ENCODE results near the gene PARD3.

The PARD3 gene

GRCh38 chr10:34470307-34470706 lies 344.8 kb downstream of the PARD3 start:
- Histone ChIP-seq H3K9me2 (replicated peaks; ENCODE audit: low read depth, low read length) (no peaks in the 10 kb centered on the region), H2AFZ (ENCODE audit: low read length) (no peak overlapping the region), H3K4me1 (ENCODE audit: insufficient read depth, low read length, poor library complexity, severe bottlenecking) (no peaks in the 10 kb centered on the region), H3K27me3 (ENCODE audit: insufficient read depth, low read length, poor library complexity, severe bottlenecking) (no peaks in the 10 kb centered on the region), H3K9me3 (ENCODE audit: insufficient read depth, low read depth, low read length) (no peaks in the 10 kb centered on the region), H3F3A (ENCODE audit: low read depth) (no peaks in the 10 kb centered on the region), H3K4me2 (ENCODE audit: low read depth, low read length, poor library complexity, severe bottlenecking) (no peak overlapping the region), H4K20me1 (ENCODE audit: insufficient read depth, low read length, poor library complexity, severe bottlenecking) (no peaks in the 10 kb centered on the region), H3K4me3 (ENCODE audit: low read length, poor library complexity, severe bottlenecking) (no peak overlapping the region), H3K9ac (ENCODE audit: low read depth, low read length, poor library complexity, severe bottlenecking) (no peak overlapping the region), H3K36me3 (ENCODE audit: insufficient read depth, low read length) (peaks cover 12% of the 10 kb centered on the region; the same call in 1 of the 2 replicates), H3K79me2 (ENCODE audit: insufficient read depth, low read length) (no peaks in the 10 kb centered on the region)
- TF ChIP-seq EZH2phosphoT487 (IDR thresholded peaks at IDR 0.05; ENCODE audit: borderline replicate concordance) (no peak), CTCF (conservative IDR thresholded peaks at IDR 0.05; ENCODE audit: low read length) (no peak)

- Histone ChIP-seq H3K9ac (ENCODE audit: low read depth, low read length, poor library complexity, severe bottlenecking) (no peak overlapping the region), H3K4me3 (ENCODE audit: low read length, poor library complexity, severe bottlenecking) (no peak overlapping the region), H3F3A (ENCODE audit: low read depth) (no peaks in the 10 kb centered on the region), H3K79me2 (ENCODE audit: insufficient read depth, low read length) (no peaks in the 10 kb centered on the region), H3K36me3 (ENCODE audit: insufficient read depth, low read length) (peaks cover 12% of the 10 kb centered on the region; the same call in 1 of the 2 replicates), H2AFZ (ENCODE audit: low read length) (no peak overlapping the region), H4K20me1 (ENCODE audit: insufficient read depth, low read length, poor library complexity, severe bottlenecking) (no peaks in the 10 kb centered on the region), H3K27me3 (ENCODE audit: insufficient read depth, low read length, poor library complexity, severe bottlenecking) (no peaks in the 10 kb centered on the region), H3K4me2 (ENCODE audit: low read depth, low read length, poor library complexity, severe bottlenecking) (no peak overlapping the region), H3K4me1 (ENCODE audit: insufficient read depth, low read length, poor library complexity, severe bottlenecking) (no peaks in the 10 kb centered on the region), H3K9me2 (replicated peaks; ENCODE audit: low read depth, low read length) (no peaks in the 10 kb centered on the region), H3K9me3 (ENCODE audit: insufficient read depth, low read depth, low read length) (no peaks in the 10 kb centered on the region)
- no peak for TF ChIP-seq CTCF (conservative IDR thresholded peaks at IDR 0.05; ENCODE audit: low read length)
Observed at GRCh38 chr10:34469446-34469845, 345.6 kb downstream of the PARD3 start.

- Histone ChIP-seq H2AFZ (ENCODE audit: low read length) (no peak overlapping the region), H4K20me1 (ENCODE audit: insufficient read depth, low read length, poor library complexity, severe bottlenecking) (no peaks in the 10 kb centered on the region), H3K9me2 (replicated peaks; ENCODE audit: low read depth, low read length) (no peaks in the 10 kb centered on the region), H3K27me3 (ENCODE audit: insufficient read depth, low read length, poor library complexity, severe bottlenecking) (no peaks in the 10 kb centered on the region), H3K36me3 (ENCODE audit: insufficient read depth, low read length) (peaks cover 12% of the 10 kb centered on the region; the same call in 1 of the 2 replicates), H3K4me2 (ENCODE audit: low read depth, low read length, poor library complexity, severe bottlenecking) (no peak overlapping the region), H3K79me2 (ENCODE audit: insufficient read depth, low read length) (no peaks in the 10 kb centered on the region), H3K4me3 (ENCODE audit: low read length, poor library complexity, severe bottlenecking) (no peak overlapping the region), H3K9ac (ENCODE audit: low read depth, low read length, poor library complexity, severe bottlenecking) (no peak overlapping the region), H3F3A (ENCODE audit: low read depth) (no peaks in the 10 kb centered on the region), H3K4me1 (ENCODE audit: insufficient read depth, low read length, poor library complexity, severe bottlenecking) (no peaks in the 10 kb centered on the region), H3K9me3 (ENCODE audit: insufficient read depth, low read depth, low read length) (no peaks in the 10 kb centered on the region)
- TF ChIP-seq EZH2phosphoT487 (IDR thresholded peaks at IDR 0.05; ENCODE audit: borderline replicate concordance) (no peak), CTCF (conservative IDR thresholded peaks at IDR 0.05; ENCODE audit: low read length) (no peak)
Observed at GRCh38 chr10:34467902-34468301, 347.2 kb downstream of the PARD3 start.

All from Loucy (cell line).